NCI-H2029 (cell line): ENCODE results near the gene OR13C8.

ENCODE experiments used
- DNase-seq: peaks from one replicate; lab custom pipeline; 2025; lab: John Stamatoyannopoulos, UW

The OR13C8 gene

GRCh38 chr9:104611213-104611612, 42.2 kb downstream of the OR13C8 start:
- no peak for DNase-seq

- no peak for DNase-seq
Observed at GRCh38 chr9:104617418-104617817, 48.5 kb downstream of the OR13C8 start.

GRCh38 chr9:104618104-104618503, 49.1 kb downstream of the OR13C8 start, which contains the start of gene OR13C9:
Gene OR13C9 (minus strand): TSS chr9:104618204. CDS start chr9:104618204, 0 bp downstream.
- no peak for DNase-seq
